ENCODE results near the gene YPEL2.

The YPEL2 gene

DNA sequence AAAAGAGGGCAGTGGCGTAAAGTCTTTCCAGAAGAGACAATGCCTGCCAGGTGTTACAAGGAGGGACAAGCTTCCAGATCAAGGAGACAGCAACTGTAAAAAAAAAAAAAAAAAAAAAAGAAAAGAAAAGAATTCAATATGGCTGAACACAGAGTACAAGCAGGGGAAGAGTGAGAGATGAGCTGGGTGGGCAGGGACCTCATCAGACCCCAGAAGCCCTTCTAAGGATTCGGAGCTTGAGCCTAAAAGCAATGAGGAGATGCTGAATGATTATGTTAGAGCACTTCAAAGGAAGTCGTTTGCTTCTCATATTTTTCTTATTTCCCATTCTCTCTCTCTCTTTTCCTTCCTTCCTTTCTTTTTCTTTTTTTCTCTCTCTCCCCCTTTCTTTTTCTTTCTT is 103.0 kb downstream of the YPEL2 start:
- DNase-seq, result peak; percentile 17

DNA sequence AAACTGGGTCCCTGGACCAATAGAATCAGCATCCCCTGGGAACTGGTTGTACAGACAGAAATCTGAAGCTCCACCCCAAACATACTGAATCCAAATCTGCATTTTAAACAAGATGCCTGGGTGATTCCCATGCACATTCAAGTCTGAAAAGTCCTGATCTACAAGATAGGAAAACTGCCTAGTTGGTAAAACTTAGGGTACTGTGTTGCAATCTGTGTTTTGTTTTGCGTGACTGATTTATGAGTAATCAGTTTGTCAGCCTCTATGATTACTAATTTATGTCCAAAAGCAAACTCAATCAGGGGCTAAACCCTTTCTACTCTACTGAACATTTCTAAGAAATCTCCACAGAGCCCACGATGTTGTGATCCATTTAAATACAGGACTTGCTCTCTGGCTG is 103.8 kb downstream of the YPEL2 start:
- DNase-seq, result peak; percentile 10

DNA sequence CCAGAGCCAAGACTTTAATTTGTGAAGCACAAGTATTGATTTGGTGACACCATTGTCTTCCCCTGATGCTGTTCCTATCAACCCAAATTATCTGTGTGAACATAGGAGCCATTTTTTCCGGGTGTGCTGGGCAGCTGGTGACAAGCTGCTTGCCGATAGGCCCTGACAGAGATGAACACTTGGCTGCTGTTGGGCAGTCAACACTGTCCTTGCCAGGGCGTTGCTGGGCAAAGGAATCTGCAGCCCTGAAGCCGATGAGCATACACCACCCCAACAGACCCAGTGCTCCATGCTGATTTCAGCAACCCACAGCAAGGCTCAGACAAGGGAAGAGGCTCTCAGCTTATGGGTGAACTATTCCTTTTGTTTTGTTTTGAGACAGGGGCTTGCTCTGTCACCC is 105.4 kb downstream of the YPEL2 start:
- DNase-seq, result peak; percentile 31

DNA sequence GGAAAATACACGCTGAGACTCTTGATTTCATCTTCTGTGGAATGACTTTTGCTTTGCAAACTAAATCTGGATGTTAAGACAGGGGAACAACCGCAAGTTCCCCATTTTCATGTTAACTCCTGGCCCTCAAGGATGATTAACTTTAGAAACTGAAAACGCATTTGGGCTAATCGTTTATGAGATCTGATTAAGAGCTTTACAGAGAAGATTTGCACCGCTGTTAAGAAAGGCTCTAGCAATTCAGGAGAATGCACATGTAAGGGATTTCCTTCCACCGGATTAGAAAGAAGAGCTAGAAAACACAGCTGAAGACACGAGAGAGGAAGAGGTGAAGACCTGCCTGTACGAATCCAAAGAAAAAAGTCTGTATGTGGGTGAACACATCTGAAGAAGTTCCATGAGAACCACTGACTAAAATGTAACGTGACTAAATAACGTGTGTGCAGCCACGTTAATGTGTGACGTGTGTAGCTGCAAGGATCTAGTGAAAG is 106.4 kb downstream of the YPEL2 start:
- no peak for DNase-seq

DNA sequence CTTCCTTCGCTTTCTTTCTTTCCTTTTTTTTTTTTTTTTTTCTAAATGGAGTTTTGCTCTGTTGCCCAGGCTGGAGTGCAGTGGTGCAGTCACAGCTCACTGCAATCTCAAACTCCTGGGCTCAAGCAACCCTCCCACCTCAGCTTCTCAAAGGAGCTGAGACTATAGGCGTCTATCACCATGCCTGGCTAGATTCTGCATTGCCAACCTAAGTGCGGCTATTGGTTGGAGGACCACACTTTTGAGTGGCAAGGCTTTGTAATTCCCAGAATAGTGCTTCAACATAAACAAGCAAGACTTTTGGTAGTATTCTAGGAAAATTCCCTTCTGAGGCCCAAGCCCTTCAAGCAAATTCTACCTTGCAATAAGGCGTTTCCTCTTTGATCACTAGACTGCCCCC is 107.8 kb downstream of the YPEL2 start:
- DNase-seq, result no peak

DNA sequence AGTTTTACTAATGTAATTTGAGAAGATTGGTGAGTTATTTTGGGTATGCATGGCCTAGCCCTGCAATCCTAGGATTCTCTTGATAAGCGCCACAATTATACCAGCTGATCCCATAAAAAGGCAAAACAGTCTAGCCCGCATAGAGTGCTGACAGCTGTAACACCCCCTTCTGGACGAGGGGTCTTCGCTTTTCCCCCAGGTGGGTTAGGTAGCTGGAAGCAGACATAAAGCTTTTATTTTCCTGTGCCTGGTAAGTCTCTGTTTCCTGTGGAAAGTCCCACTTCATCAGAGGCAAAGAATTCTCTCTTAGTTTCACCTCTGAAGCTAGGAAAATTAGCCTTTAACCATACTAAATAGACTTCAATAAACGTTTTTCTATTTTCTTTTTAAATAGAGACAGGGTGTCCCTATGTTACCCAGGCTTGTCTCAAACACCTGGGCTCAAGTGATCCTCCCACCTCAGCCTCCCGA is 108.3 kb downstream of the YPEL2 start:
- no peak for DNase-seq

DNA sequence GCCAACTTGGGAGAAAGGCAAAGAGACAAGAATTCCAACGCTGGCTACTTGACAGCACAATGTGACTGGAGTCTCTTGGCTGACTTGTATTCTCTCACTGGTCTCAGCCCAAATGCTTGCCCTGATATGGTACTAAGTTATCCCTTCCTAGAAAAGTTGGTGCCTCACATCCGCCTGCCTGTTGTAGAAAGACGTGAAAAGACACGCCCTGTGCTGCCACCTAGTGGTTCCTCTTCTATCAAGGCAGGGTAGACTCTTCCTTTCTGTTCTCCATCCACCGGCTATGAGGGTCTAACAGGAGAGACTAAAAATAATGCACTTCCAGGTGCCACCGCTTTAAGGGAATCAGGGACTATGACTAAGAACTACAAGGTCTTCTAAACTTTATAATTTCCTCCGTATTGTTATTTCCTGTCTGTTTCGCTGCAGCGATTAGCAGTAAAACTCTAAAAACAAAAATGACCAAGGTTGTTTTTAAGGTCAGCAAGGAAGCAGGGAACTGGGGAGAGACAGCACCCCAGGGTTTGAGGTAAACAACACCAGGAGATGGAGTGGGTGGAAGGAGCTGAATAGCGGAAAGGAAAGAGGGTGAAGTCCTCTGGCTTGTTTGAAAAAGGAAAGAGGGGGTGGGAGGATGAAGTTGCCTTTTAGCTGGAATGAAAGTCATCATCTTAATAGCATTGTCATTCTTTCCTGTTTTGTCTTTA is 109.5 kb downstream of the YPEL2 start:
- peak; percentile 92 for DNase-seq

DNA sequence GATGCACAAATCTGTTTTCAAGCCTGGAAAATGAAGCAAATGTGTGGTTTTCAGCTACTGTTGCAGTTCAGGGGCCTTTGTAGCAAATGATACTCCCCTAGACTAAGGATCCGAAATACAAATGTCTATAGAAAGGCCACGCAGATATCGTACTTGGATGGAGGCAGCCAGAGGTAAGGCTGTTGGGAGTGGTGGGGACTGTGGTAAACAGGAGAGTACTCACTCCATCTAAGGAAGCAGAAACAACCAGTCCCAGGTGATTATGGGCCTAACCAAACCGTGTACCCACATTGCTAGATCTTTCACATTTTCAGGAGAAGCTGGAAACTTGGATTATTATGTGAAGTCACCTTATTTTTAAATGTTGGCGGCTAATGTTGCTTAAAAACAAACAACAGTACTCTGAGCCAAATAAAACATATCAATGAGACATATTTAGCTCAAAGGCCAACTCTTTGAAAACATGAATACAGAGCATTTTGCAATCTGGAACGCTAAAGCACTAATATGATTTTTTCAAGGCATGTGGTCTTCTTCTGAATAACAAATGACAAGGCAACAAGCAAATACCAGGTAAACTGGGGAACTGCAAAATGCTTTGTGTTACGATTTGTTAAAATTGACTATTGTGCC is 110.1 kb downstream of the YPEL2 start:
- DNase-seq, result no peak

DNA sequence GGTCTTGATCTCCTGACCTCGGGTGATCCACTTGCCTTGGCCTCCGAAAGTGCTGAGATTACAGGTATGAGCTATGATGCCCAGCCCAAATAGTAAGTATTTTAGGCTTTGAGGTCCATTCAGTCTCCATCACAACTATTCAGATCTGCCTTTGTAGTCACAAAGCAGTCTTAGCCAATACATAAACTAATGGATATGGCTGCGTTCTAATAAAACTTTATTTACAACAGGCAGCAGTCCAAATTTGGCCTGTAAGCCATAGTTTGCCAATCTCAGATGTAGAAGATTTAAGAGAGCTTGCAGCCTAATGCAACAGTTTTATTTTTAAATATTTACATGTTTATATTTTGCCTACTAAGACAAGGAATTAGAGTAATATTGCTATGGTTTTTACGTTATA is 111.7 kb downstream of the YPEL2 start:
- no peak for DNase-seq

All from activated effector memory CD4-positive, alpha-beta T cell treated with anti-CD3 and anti-CD28 coated beads, Interleukin-2, amount 50 U/mL, for 16 hours (primary cell).